HG03575 (cell line): ENCODE results near the gene LBR.
A peak's percentile ranks its signal among the peaks of the same experiment; 100 is the strongest.
"Not testable (repeated sequence)": the region's sequence is repeated elsewhere in the genome, so short reads cannot be mapped to it uniquely, and the experiment has no call there.

Experiments used
- ATAC-seq: cut with Tn5 transposase; IDR thresholded peaks from one replicate; pipeline ENCODE4 v1.9.1; 2021; ENCODE audit not compliant: unreplicated experiment, insufficient number of reproducible peaks, low FRiP score; ENCODE audit errors: extremely low read depth

The LBR gene

GRCh38 chr1:225427235-225428067, at the start of gene LBR:
LBR (minus strand) TSS chr1:225428038; CDS start chr1:225424075, 3,963 bp downstream.
- no peak for ATAC-seq

GRCh38 chr1:225477296-225477911, 49.6 kb upstream of the LBR start:
- ATAC-seq: no peak

- no peak for ATAC-seq
Observed at GRCh38 chr1:225476538-225476988, 48.7 kb upstream of the LBR start.

DNA sequence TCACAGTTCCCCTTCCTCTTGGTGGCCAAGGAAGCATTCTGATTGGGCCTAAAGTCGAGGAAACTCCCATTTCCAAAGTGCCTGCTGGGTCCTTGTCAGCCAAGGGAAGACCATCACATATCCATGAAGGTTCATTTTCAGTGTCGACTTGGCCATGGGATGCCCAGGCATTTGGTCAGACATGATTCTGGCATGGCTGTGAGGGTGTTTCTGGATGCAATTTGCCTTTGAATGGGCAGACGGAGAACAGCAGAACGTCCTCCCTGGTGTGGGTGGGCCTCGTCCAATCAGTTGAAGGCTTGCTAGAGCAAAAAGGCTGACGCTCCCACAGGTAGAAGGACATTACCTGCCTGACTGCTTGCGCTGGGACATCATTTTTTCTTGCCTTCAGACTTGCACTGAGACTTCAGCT, 48.3 kb upstream of the LBR start:
- no peak for ATAC-seq

GRCh38 chr1:225474986-225475820, 47.4 kb upstream of the LBR start:
- no peak for ATAC-seq

DNA sequence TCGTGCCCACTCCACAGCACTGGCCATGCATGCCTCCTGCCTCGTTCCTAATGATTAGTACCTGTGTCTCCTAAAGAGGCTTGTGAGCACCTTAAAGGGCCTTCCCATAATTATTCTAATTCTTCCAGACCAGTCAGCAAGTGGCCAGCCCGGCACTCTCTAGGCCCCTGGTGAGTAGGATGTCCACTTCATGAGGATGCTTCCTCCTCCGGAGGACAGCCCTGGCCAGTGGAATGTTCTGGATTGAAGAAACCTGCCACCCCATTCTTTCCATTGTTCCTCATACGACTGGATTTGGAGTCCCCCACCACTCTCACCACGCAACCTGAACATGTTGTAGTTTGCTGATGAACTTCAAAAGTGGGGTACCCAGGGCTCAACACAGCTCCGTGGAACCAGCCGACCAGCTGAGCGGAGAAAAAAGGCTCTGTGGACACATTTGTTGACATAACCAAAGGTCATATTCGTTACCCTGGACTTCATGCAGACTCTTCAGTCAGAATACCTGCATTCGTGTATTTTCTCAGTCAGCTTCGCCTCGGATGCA, 46.7 kb upstream of the LBR start:
- ATAC-seq: no peak

- ATAC-seq: not testable (repeated sequence)
Observed at GRCh38 chr1:225473676-225474438, 46.0 kb upstream of the LBR start.

DNA sequence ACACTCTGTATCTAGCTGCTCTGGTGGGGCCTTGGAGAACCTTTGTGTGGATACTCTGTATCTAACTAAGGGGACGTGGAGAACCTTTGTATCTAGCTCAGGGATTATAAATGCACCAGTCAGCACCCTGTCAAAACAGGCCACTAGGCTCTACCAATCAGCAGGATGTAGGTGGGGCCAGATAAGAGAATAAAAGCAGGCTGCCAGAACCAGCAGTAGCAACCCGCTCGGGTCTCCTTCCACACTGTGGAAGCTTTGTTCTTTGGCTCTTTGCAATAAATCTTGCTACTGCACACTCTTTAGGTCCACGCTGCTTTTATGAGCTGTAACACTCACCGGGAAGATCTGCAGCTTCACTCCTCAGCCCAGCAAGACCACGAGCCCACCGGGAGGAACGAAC, 45.4 kb upstream of the LBR start:
- not testable (repeated sequence) for ATAC-seq

DNA sequence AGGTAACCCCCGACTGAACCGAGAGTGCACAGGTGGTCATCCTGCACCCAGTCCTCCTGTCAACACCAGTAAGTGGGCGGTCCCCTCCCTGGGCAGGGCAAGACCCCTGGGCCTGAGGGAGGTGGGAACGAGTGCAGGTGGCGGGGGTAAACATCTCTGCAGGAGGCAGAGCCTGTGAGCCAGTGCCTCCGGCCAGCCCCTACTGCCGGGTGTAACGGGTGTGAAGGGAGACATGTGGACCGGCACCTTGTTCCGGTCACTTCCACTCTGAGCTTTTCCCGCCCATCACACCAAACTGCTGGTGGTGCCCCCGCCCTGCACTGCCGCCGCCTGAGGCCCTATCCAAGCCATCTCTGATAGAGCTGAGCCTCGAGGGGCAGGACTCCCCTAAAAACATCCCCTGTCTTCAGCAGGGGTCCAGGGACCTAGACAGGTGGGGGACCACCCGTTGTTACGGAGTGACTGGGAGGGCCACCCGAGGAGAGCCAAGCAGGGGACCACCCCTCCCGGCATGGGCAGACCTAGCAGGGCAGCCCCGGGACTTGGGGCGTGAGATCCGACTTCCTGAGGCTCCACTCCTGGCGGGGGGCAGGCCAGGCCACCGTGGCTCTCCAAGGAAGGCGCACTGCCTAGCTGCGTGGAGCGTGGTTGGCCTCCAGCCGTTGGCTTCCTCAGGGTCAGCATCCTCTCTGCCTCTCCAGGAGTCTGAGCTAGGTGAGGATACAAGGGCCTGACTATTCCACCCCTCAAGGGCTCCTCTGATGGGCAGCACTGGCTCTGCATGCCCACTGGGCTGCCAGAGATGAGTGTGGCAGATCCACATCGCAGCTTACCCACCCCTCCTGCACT, 43.8 kb upstream of the LBR start:
- no peak for ATAC-seq

- no peak for ATAC-seq
Observed at GRCh38 chr1:225471109-225471452, 43.2 kb upstream of the LBR start.

- ATAC-seq: no peak
Observed at GRCh38 chr1:225470211-225471108, 42.6 kb upstream of the LBR start.

- ATAC-seq: no peak
Observed at GRCh38 chr1:225469051-225469450, 41.2 kb upstream of the LBR start.

DNA sequence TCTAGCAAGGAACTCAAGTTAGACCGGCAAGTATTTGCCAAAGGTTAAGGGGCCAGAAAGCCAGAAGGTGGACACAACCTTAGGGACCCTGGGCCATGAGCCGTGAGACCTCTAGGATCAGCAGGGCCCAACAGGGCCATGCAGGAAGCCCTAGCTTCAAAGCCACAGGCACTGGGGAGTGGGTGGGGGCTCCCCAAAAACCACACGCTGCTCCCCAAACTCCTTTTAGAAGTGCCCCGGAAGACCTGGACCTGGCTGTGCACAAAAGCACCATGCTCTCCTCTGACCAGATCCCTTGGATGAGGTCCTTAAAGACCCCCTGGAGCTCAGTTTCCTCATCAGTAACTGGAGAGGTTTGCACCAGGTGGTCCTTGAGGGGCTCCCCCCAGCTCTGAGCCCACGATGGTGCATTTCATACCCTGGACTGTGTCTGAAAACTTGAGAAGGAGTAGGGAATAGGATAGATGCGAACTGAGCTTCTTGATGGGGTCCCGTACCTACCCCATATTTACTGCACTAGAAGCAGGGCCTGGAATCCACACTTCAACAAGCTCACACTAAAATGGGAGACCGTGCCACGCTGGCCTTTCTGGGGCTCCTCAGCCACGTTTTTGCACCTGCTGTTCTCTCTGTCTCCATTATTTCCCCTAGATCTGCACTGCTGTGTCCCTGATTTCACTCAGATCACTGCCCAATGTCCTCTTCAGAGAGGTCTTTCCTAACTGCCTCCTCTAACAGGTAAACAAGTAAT, 40.6 kb upstream of the LBR start:
- ATAC-seq: no peak

DNA sequence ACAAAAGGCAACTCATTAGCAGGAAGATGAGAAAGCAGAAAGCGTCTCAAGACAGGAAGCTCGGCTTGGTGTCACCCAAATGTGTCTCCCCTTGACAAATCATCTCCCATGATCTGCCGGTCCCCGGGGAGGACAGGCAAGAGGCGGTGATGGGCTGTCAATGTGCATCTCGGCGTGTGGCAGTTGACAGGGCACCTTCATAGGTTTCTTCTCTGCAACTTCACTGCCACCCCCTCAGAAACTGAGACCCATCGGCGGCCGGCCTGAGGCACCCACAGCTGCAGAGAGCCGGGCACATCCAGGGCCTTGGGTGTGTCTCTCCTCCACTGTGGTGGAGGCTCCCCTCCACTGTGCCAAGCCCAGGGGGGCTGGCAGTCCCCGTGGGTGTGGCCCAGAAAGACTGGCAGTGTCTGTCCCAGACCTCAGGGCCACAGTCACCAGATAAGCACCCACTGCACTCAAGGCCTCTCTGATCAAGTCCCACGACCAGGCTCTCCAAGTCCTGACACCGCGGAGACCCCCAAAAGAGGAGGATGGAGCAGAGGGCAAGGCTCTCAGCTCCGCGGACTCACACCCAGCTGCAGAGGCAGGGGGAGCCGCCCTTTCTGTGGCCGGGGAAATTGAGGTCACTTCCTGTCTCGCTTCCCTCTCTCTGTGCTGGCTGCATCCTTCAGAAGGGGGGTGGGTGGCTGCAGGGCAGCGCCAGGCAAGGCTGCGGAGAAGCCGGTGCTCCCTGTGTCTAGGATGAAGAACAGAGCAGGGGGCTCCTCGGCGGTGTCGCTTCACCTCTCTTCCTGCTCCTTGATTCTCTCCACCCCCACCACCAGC, 39.6 kb upstream of the LBR start:
- ATAC-seq: peak; percentile 66

- no peak for ATAC-seq
Observed at GRCh38 chr1:225466848-225467192, 39.0 kb upstream of the LBR start.
